Measurements from ENCODE around the gene NPIPB4. TPM values are rescaled to one million over a fixed set of nuclear protein-coding genes. Genes with fewer than 3 reads are reported as not detected.
A peak's percentile ranks its signal among the peaks of the same experiment; 100 is the strongest.
"Not testable (repeated sequence)": the region's sequence is repeated elsewhere in the genome, so short reads cannot be mapped to it uniquely, and the experiment has no call there.

Gene NPIPB4
- 27.0 TPM for total RNA-seq (2013)
- polyA plus RNA-seq = 10 to 100 TPM in 1 of 3 donors, under 1 TPM in 2; 0.17 to 87.7 (median 0.55) TPM
- 27.0 and 31.7 TPM in 2 replicates for polyA minus RNA-seq
- 2.0 to 23.0 (median 5.8) reads per million in 11 experiments for total RNA-seq

DNA sequence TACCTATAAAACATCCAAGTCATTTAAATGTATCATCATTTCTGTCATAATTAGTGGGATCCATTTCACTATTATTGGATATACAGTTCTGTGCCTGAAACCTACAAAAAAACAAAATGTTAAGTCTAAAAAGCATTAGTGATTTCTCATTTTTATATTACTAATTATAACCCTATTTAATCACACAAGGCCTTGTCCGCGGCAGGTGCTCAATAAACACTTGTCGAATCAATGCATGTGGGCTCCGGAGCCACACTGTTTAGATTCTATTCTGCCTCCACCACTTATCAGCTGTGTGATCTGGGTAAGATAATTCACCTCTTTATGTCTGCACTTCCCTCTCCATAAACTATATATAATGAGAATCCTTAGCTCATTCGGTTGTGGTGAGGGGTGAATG, at the start of gene NPIPB4:
Gene NPIPB4, minus strand, starts transcription at position 101 of the 400 bp plus-strand sequence. CDS start 378 bp downstream, outside the sequence.
- H3K9ac ChIP-seq (ENCODE audit: insufficient read depth, low read length, poor library complexity, severe bottlenecking); H3K4me3 Mint-ChIP-seq; H3K4me3 ChIP-seq (replicated peaks in 1 of 3; ENCODE audit: low read depth in 2 of 3, low read length in 3 of 3); H3K36me3 ChIP-seq (replicated peaks in 1 of 2; ENCODE audit: control insufficient read depth in 1 of 2, insufficient read depth in 2 of 2, low read length in 2 of 2); H3K27me3 ChIP-seq (ENCODE audit: control insufficient read depth in 2 of 2, insufficient read depth in 2 of 2, low read length in 2 of 2); DNase-seq; H3K4me2 ChIP-seq (replicated peaks; ENCODE audit: extremely low read depth, low read length, poor library complexity, severe bottlenecking); H3K36me3 Mint-ChIP-seq; H3K4me1 ChIP-seq (ENCODE audit: control insufficient read depth in 1 of 2, insufficient read depth in 2 of 2, low read length in 2 of 2); H3K27ac Mint-ChIP-seq; H3K27ac ChIP-seq (ENCODE audit: low read depth in 1 of 2, low read length in 2 of 2); H4K20me1 ChIP-seq (ENCODE audit: insufficient read depth, low read length); H3K4me1 Mint-ChIP-seq; intact Hi-C loops (cut with micrococcal nuclease); H2AFZ ChIP-seq (ENCODE audit: insufficient read depth, low read depth, low read length, poor library complexity, severe bottlenecking); H3K9me3 Mint-ChIP-seq; H3K27me3 Mint-ChIP-seq (ENCODE audit: low read depth in 3 of 3); H3K9me3 ChIP-seq (replicated peaks in 1 of 2; ENCODE audit: control insufficient read depth in 1 of 2, insufficient read depth in 1 of 2, low read length in 2 of 2); H3K79me2 ChIP-seq (ENCODE audit: insufficient read depth, low read length): not testable (repeated sequence)
- no CpG with 5 or more reads among the region's 5 CpGs for WGBS (ENCODE audit: insufficient coverage)

DNA sequence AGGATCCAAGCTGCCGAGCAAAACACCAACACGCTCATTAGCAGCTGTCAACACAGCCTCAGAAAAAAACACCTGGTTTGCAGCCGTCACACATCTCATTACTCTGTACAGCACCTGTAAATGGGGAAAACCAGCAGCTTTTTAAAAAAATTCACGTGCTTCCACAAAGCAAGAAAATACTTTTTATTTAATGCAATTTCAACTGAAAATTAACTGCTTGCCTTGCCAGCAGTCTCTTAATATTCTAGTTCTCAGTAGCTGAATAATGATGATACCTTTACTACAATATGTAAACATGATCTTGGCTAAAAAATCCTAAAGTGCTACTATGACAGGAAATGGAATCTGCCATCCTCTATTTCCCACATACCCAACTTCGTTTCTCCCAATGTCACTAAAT, 41.4 kb upstream of the NPIPB4 start:
- H3K79me2 ChIP-seq (ENCODE audit: insufficient read depth, low read length); H3K9me3 Mint-ChIP-seq; H3K4me3 Mint-ChIP-seq; H2AFZ ChIP-seq (ENCODE audit: insufficient read depth, low read depth, low read length, poor library complexity, severe bottlenecking); H3K27me3 ChIP-seq (ENCODE audit: control insufficient read depth in 2 of 2, insufficient read depth in 2 of 2, low read length in 2 of 2); H4K20me1 ChIP-seq (ENCODE audit: insufficient read depth, low read length); H3K4me1 ChIP-seq (ENCODE audit: control insufficient read depth in 1 of 2, insufficient read depth in 2 of 2, low read length in 2 of 2); DNase-seq; H3K4me2 ChIP-seq (replicated peaks; ENCODE audit: extremely low read depth, low read length, poor library complexity, severe bottlenecking); H3K36me3 ChIP-seq (replicated peaks in 1 of 2; ENCODE audit: control insufficient read depth in 1 of 2, insufficient read depth in 2 of 2, low read length in 2 of 2); H3K4me1 Mint-ChIP-seq; intact Hi-C loops (cut with micrococcal nuclease); H3K36me3 Mint-ChIP-seq; H3K9ac ChIP-seq (ENCODE audit: insufficient read depth, low read length, poor library complexity, severe bottlenecking); H3K27ac ChIP-seq (ENCODE audit: low read depth in 1 of 2, low read length in 2 of 2); H3K27me3 Mint-ChIP-seq (ENCODE audit: low read depth in 3 of 3); H3K4me3 ChIP-seq (replicated peaks in 1 of 3; ENCODE audit: low read depth in 2 of 3, low read length in 3 of 3); H3K9me3 ChIP-seq (replicated peaks in 1 of 2; ENCODE audit: control insufficient read depth in 1 of 2, insufficient read depth in 1 of 2, low read length in 2 of 2); H3K27ac Mint-ChIP-seq: not testable (repeated sequence)
- no CpG with 5 or more reads among the region's 5 CpGs for WGBS (ENCODE audit: insufficient coverage)

DNA sequence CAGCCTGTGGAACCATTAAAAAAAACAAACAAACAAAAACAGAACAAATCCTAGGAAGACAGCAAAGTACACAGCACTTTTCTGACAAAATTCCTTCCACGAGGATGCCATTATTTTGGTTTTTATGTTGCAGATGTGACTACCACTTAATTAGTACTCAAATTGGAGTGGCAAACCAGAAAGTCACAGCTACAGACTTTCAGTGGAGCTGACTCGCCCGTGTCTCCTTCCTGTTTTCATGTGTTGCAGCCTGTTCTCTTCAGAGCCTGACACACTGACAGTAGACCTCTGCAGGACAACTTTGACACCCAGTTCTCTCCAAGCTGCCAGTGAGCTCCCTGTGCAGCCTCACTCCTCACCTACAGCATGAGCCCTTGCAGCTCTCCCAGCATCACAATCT, 24.4 kb upstream of the NPIPB4 start:
- H3K27ac ChIP-seq (ENCODE audit: low read depth in 1 of 2, low read length in 2 of 2); H3K4me1 Mint-ChIP-seq; H3K4me3 Mint-ChIP-seq; intact Hi-C loops (cut with micrococcal nuclease); H3K9ac ChIP-seq (ENCODE audit: insufficient read depth, low read length, poor library complexity, severe bottlenecking); H3K4me1 ChIP-seq (ENCODE audit: control insufficient read depth in 1 of 2, insufficient read depth in 2 of 2, low read length in 2 of 2); H3K27ac Mint-ChIP-seq; H3K36me3 ChIP-seq (replicated peaks in 1 of 2; ENCODE audit: control insufficient read depth in 1 of 2, insufficient read depth in 2 of 2, low read length in 2 of 2); H3K9me3 ChIP-seq (replicated peaks in 1 of 2; ENCODE audit: control insufficient read depth in 1 of 2, insufficient read depth in 1 of 2, low read length in 2 of 2); H3K4me2 ChIP-seq (replicated peaks; ENCODE audit: extremely low read depth, low read length, poor library complexity, severe bottlenecking); H4K20me1 ChIP-seq (ENCODE audit: insufficient read depth, low read length); H3K79me2 ChIP-seq (ENCODE audit: insufficient read depth, low read length); H3K27me3 ChIP-seq (ENCODE audit: control insufficient read depth in 2 of 2, insufficient read depth in 2 of 2, low read length in 2 of 2); H3K27me3 Mint-ChIP-seq (ENCODE audit: low read depth in 3 of 3); H3K36me3 Mint-ChIP-seq; H3K4me3 ChIP-seq (replicated peaks in 1 of 3; ENCODE audit: low read depth in 2 of 3, low read length in 3 of 3); H3K9me3 Mint-ChIP-seq; H2AFZ ChIP-seq (ENCODE audit: insufficient read depth, low read depth, low read length, poor library complexity, severe bottlenecking): not testable (repeated sequence)
- no CpG with 5 or more reads among the region's 3 CpGs for WGBS (ENCODE audit: insufficient coverage)
- DNase-seq = peak in 2 of 3 donors; percentile 0

DNA sequence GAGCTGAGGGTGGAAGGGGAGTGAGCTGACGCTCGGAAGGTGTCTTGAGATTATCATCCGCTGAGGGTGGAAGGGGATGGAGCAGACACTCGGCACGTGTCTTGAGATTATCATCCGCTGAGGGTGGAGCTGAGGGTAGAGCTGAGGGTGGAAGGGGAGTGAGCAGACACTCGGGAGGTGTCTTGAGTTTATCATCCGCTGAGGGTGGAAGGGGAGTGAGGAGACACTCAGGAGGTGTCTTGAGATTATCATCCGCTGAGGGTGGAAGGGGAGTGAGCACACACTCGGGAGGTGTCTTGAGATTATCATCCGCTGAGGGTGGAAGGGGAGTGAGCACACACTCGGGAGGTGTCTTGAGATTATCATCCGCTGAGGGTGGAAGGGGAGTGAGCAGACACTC, 20.4 kb downstream of the NPIPB4 start:
- H3K9me3 ChIP-seq (replicated peaks in 1 of 2; ENCODE audit: control insufficient read depth in 1 of 2, insufficient read depth in 1 of 2, low read length in 2 of 2); H3K27ac ChIP-seq (ENCODE audit: low read depth in 1 of 2, low read length in 2 of 2); H3K27ac Mint-ChIP-seq: not testable (repeated sequence)

More for the DNA sequence above, 20.4 kb downstream of the NPIPB4 start:
- H3K27me3 Mint-ChIP-seq (ENCODE audit: low read depth in 3 of 3) = peaks cover 5 to 16% (median 10%) of the 10 kb centered on the region in 3 donors
- H3K4me1 ChIP-seq (ENCODE audit: control insufficient read depth in 1 of 2, insufficient read depth in 2 of 2, low read length in 2 of 2); intact Hi-C loops (cut with micrococcal nuclease); H3K4me3 ChIP-seq (replicated peaks in 1 of 3; ENCODE audit: low read depth in 2 of 3, low read length in 3 of 3); H4K20me1 ChIP-seq (ENCODE audit: insufficient read depth, low read length); H2AFZ ChIP-seq (ENCODE audit: insufficient read depth, low read depth, low read length, poor library complexity, severe bottlenecking); H3K27me3 ChIP-seq (ENCODE audit: control insufficient read depth in 2 of 2, insufficient read depth in 2 of 2, low read length in 2 of 2); H3K9ac ChIP-seq (ENCODE audit: insufficient read depth, low read length, poor library complexity, severe bottlenecking); H3K9me3 Mint-ChIP-seq; DNase-seq; H3K4me2 ChIP-seq (replicated peaks; ENCODE audit: extremely low read depth, low read length, poor library complexity, severe bottlenecking); H3K79me2 ChIP-seq (ENCODE audit: insufficient read depth, low read length); H3K4me1 Mint-ChIP-seq; H3K36me3 Mint-ChIP-seq; H3K4me3 Mint-ChIP-seq; H3K36me3 ChIP-seq (replicated peaks in 1 of 2; ENCODE audit: control insufficient read depth in 1 of 2, insufficient read depth in 2 of 2, low read length in 2 of 2): not testable (repeated sequence)
- WGBS (ENCODE audit: insufficient coverage) = no CpG with 5 or more reads among the region's 13 CpGs
